ENCODE measurements around the gene CLVS2. TPM values are rescaled to one million over a fixed set of nuclear protein-coding genes. Genes with fewer than 3 reads are reported as not detected.

The CLVS2 gene
- total RNA-seq, 1 donor from 2014 or later, result 1.5 TPM

DNA sequence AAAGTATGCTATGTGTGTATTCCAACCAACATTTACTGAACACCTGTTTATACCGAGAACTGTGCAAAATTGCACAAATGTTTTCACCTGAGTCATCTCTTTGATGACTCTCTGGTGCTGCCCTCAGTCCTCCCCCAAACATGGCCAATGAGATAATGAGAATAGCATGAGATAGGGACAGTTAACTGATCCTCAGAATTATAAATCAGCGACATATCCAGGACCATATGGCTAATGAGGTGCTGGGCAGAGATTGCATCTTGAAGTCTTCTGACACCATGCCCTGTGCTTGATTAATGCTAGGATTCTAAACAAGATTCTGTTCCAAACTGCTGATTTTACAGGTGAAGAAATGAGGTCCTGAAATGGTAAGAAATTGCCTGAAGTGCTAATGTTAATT is 13.0 kb downstream of the CLVS2 start:
- intact Hi-C loops (cut with DNase I), result no loop called here
- no peak overlapping the region for H3K4me3 ChIP-seq
- TF ChIP-seq POLR2AphosphoS5 (IDR thresholded peaks at IDR 0.05; ENCODE audit: insufficient read depth in 1 of 2, low read depth in 1 of 2) (no peak), POLR2A (IDR thresholded peaks at IDR 0.05) (no peak)
- TF ChIP-seq, protein P1, sequence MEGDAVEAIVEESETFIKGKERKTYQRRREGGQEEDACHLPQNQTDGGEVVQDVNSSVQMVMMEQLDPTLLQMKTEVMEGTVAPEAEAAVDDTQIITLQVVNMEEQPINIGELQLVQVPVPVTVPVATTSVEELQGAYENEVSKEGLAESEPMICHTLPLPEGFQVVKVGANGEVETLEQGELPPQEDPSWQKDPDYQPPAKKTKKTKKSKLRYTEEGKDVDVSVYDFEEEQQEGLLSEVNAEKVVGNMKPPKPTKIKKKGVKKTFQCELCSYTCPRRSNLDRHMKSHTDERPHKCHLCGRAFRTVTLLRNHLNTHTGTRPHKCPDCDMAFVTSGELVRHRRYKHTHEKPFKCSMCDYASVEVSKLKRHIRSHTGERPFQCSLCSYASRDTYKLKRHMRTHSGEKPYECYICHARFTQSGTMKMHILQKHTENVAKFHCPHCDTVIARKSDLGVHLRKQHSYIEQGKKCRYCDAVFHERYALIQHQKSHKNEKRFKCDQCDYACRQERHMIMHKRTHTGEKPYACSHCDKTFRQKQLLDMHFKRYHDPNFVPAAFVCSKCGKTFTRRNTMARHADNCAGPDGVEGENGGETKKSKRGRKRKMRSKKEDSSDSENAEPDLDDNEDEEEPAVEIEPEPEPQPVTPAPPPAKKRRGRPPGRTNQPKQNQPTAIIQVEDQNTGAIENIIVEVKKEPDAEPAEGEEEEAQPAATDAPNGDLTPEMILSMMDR (IDR thresholded peaks at IDR 0.05), result no peak
- no peaks in the 10 kb centered on the region for H3K36me3 ChIP-seq
- no peak for DNase-seq (ENCODE audit: extremely low spot score in 2 of 2)
- no peaks in the 10 kb centered on the region for H3K9me3 ChIP-seq
- H3K27ac ChIP-seq, result no peak overlapping the region
- no peaks in the 10 kb centered on the region for H3K27me3 ChIP-seq
- H3K4me1 ChIP-seq, result no peaks in the 10 kb centered on the region

DNA sequence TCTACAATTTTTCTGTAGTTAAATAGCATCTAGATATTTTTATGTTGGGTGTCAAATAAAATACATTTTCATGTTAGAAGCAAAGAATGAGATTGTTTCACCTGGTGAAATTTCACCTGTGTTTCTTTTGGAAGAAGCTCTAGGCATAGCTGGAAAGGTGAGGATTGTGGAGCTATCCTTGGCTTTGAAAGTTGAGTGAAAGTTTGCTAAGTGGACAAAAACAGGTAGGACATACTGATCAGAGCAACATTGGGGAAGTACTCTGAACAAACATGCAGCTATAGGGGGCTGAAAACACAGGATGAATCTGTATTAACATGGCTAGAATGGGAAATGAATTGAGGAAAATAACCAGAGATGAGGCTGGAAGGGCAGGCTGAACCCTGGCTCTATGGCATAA is 18.8 kb downstream of the CLVS2 start:
- Histone ChIP-seq H3K27me3 (no peaks in the 10 kb centered on the region), H3K4me1 (no peaks in the 10 kb centered on the region), H3K4me3 (no peak overlapping the region), H3K36me3 (no peaks in the 10 kb centered on the region), H3K27ac (no peak overlapping the region), H3K9me3 (no peaks in the 10 kb centered on the region)
- DNase-seq (ENCODE audit: extremely low spot score in 2 of 2), result no peak
- no peak for TF ChIP-seq POLR2AphosphoS5 (IDR thresholded peaks at IDR 0.05; ENCODE audit: insufficient read depth in 1 of 2, low read depth in 1 of 2)
- TF ChIP-seq POLR2A (IDR thresholded peaks at IDR 0.05), result no peak
- TF ChIP-seq, protein P1 (IDR thresholded peaks at IDR 0.05), result no peak
- intact Hi-C loops (cut with DNase I), result no loop called here

DNA sequence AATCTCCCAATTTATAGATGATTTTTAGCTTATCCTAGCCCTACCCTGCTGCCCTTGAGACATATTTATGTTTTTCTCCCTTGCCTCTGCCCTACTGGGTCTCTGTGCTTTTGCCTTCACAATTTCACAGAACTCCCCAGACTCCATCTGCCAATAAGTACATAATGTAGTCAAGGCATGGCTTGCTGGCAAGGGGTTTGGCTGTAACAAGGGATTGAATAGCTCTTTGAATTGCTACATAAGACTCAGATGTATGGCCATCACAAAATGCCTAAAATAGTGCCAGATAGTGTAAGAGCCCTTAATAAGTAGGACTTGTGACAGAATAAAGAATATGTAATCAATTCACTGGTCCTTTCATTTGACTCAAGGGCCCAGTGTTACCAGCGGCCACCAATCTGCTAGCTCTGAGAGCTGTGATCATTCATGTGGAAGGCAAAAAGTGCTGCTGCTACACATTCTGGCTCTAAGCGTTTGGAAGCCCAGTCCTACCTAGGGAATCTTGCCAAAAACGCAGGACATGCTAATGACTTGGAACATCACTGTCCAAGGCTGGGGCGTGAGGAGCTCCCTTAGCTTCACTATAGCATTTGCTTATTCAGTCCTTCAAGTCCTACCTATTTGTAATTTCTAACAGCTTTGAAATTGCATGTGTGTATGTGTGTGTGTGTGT is 20.5 kb downstream of the CLVS2 start:
- H3K4me1 ChIP-seq, result no peaks in the 10 kb centered on the region
- intact Hi-C loops (cut with DNase I), result no loop called here
- DNase-seq (ENCODE audit: extremely low spot score in 2 of 2), result no peak
- H3K36me3 ChIP-seq, result no peaks in the 10 kb centered on the region
- H3K27me3 ChIP-seq, result no peaks in the 10 kb centered on the region
- TF ChIP-seq POLR2AphosphoS5 (IDR thresholded peaks at IDR 0.05; ENCODE audit: insufficient read depth in 1 of 2, low read depth in 1 of 2) (no peak), POLR2A (IDR thresholded peaks at IDR 0.05) (no peak)
- TF ChIP-seq, protein P1 (IDR thresholded peaks at IDR 0.05), result no peak
- no peak overlapping the region for H3K4me3 ChIP-seq
- no peaks in the 10 kb centered on the region for H3K9me3 ChIP-seq
- no peak overlapping the region for H3K27ac ChIP-seq

DNA sequence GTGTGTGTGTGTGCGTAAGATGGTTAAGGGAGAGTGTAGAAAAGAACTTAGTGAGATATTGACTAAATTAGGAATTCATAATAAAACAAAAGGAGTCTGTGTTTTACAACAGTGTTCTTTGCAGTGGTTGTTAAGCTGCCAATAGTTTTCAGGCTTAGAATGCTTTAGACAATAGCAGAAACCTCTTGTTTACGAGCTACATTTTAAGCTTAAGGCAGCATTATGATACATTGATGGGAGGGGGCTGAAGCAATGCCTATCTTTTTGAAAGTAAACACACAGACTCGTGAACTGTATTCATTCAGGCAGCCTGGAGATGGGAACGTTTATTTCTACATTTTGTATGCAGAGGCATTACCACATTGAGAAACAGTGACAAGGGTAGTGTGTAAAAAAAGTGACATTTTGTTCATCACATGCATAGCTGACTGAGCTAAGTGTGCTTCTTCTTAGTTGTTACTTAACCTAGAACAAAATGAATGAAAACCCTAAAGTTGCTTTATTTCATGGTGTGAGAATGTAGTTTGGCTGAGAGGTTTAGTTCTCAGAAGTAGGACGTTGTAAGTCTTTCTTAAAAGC is 21.2 kb downstream of the CLVS2 start:
- H3K4me3 ChIP-seq, result no peak overlapping the region
- H3K36me3 ChIP-seq, result no peaks in the 10 kb centered on the region
- no peak for TF ChIP-seq POLR2A (IDR thresholded peaks at IDR 0.05)
- TF ChIP-seq POLR2AphosphoS5 (IDR thresholded peaks at IDR 0.05; ENCODE audit: insufficient read depth in 1 of 2, low read depth in 1 of 2), result no peak
- TF ChIP-seq, protein P1 (IDR thresholded peaks at IDR 0.05), result no peak
- no peaks in the 10 kb centered on the region for H3K9me3 ChIP-seq
- no peaks in the 10 kb centered on the region for H3K4me1 ChIP-seq
- no peak overlapping the region for H3K27ac ChIP-seq
- no peak for DNase-seq (ENCODE audit: extremely low spot score in 2 of 2)
- H3K27me3 ChIP-seq, result no peaks in the 10 kb centered on the region
- intact Hi-C loops (cut with DNase I), result no loop called here

DNA sequence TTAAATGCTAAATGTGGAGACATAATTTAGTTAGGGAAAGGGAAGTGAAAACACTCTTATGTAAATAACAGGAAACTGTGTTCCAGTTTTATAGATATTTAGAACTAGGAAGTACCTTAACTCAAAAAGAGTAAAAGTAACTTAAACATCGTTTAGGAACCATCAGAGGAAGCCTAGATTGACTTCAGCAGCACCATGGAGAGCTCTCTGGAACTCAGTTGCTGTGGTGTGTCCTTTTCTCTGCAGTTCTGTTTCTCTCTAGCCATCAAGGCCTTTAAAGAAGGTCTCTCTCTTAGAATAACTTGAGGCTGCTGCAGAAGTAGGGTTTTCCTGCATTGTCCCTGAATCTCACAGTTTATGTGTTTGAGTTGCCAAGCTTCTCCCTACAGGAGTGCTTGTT is 26.9 kb downstream of the CLVS2 start:
- Histone ChIP-seq H3K27ac (no peak overlapping the region), H3K9me3 (no peaks in the 10 kb centered on the region), H3K36me3 (no peaks in the 10 kb centered on the region), H3K4me3 (no peak overlapping the region), H3K4me1 (no peaks in the 10 kb centered on the region), H3K27me3 (no peaks in the 10 kb centered on the region)
- intact Hi-C loops (cut with DNase I), result no loop called here
- DNase-seq (ENCODE audit: extremely low spot score in 2 of 2), result no peak
- TF ChIP-seq POLR2A (IDR thresholded peaks at IDR 0.05) (no peak), POLR2AphosphoS5 (IDR thresholded peaks at IDR 0.05; ENCODE audit: insufficient read depth in 1 of 2, low read depth in 1 of 2) (no peak)
- TF ChIP-seq, protein P1 (IDR thresholded peaks at IDR 0.05), result no peak
